Activated CD8-positive, alpha-beta T cell treated with anti-CD3 and anti-CD28 coated beads for 36 hours (primary cell): ENCODE measurements around the gene FGF16. TPM values are rescaled to one million over a fixed set of nuclear protein-coding genes. Genes with fewer than 3 reads are reported as not detected.

Experiments used
- ATAC-seq: fragments of 200-7000 bp; cut with Tn5 transposase; one replicate; pipeline ENCODE4 v1.10.0; 2021; ENCODE audit warnings: mild to moderate bottlenecking, moderate library complexity
- CTCF ChIA-PET: fragments of 350-600 bp; sonication (Branson Sonifier 250); formaldehyde crosslinking; loops from one replicate; lab custom pipeline; 2021; ENCODE audit warnings: antibody characterized with exemption; lab: Charles Lee
- POLR2A ChIA-PET: fragments of 350-600 bp; sonication (Branson Sonifier 250); formaldehyde crosslinking; loops from one replicate; lab custom pipeline; 2021; ENCODE audit warnings: antibody characterized with exemption; lab: Charles Lee
- DNase-seq: peaks from one replicate; pipeline ENCODE4 v3.0.0-alpha.2; 2020
- H3K27ac Mint-ChIP-seq: one replicate; pipeline ENCODE4 v1.8.0; 2021; ENCODE audit warnings: mild to moderate bottlenecking, mixed read lengths
- H3K27me3 Mint-ChIP-seq: one replicate; pipeline ENCODE4 v1.8.0; 2021; ENCODE audit warnings: mixed read lengths
- H3K36me3 Mint-ChIP-seq: one replicate; pipeline ENCODE4 v1.8.0; 2021; ENCODE audit warnings: low read depth, mixed read lengths
- H3K4me1 Mint-ChIP-seq: one replicate; pipeline ENCODE4 v1.8.0; 2021; ENCODE audit warnings: low read depth, mixed read lengths
- H3K4me3 Mint-ChIP-seq: one replicate; pipeline ENCODE4 v1.8.0; 2021; ENCODE audit warnings: mild to moderate bottlenecking, moderate library complexity, mixed read lengths
- H3K9me3 Mint-ChIP-seq: one replicate; pipeline ENCODE4 v1.8.0; 2021; ENCODE audit warnings: mixed read lengths
- CTCF ChIP-seq: fragments of 200-600 bp; IDR thresholded peaks from one replicate; pipeline ENCODE4 v1.8.0; 2022; ENCODE audit warnings: antibody characterized with exemption, mild to moderate bottlenecking
- intact Hi-C: fragments of 100-400 bp; cut with micrococcal nuclease; formaldehyde crosslinking; loops from one replicate; pipeline ENCODE4 v1.10.0; 2022
- total RNA-seq, 2 experiments: library from RNA; stranded (reverse); gene quantifications; one replicate each; pipeline ENCODE4 v1.2.3, GENCODE V29; 2021

FGF16 gene
- total RNA-seq, 2 experiments from 2014 or later, result not detected

DNA sequence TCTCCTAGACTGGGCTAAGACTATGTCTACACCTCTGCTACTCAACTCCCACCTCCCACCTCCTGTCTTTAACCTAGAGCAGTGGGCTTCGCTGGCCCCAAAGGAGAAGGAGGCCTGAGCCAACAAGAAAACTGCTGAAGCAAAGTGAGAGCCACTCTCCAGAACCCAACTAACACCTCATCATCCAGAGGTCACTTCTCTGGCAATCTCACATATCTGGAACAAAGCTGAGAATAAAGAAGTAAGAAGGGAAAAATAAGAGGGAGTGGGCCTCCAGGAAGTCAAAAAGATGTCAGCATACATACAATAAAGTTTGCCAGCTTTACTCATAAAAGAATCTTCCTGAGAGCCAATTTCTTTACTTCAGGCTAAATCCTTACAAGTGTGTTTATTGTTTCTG is 18.6 kb upstream of the FGF16 start:
- H3K27ac Mint-ChIP-seq, result no peak overlapping the region
- H3K4me3 Mint-ChIP-seq, result no peak overlapping the region
- intact Hi-C loops, result no loop called here
- CTCF ChIA-PET, result no interaction called here
- no peak for TF ChIP-seq CTCF
- H3K9me3 Mint-ChIP-seq, result no peaks in the 10 kb centered on the region
- ATAC-seq (no peak), DNase-seq (no peak)
- H3K27me3 Mint-ChIP-seq, result no peaks in the 10 kb centered on the region
- POLR2A ChIA-PET, result no interaction called here
- no peaks in the 10 kb centered on the region for H3K36me3 Mint-ChIP-seq
- H3K4me1 Mint-ChIP-seq, result no peaks in the 10 kb centered on the region

DNA sequence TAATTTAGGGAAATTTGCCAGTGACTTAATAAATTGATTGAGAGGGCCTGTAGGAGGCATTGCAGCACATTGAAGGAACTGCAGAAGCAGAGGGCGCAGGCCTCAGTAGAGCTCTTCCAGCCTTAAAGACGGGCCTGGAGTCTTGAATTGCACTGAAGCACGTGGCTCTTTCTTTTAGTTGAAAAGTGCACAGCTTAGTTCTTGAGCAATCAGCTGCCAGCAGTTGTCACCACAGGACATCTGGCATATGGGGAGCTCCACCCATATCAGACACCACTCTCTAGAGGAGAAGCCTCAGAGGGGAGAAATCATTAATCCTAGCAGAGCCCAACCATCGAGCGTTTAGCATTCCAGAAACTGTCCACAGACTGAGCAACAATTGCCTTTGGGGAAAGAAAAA is 16.0 kb upstream of the FGF16 start:
- POLR2A ChIA-PET, result no interaction called here
- Mint-ChIP-seq H3K4me1 (no peaks in the 10 kb centered on the region), H3K36me3 (no peaks in the 10 kb centered on the region), H3K9me3 (no peaks in the 10 kb centered on the region), H3K27ac (no peak overlapping the region), H3K4me3 (no peak overlapping the region), H3K27me3 (no peaks in the 10 kb centered on the region)
- TF ChIP-seq CTCF, result no peak
- no peak for DNase-seq
- intact Hi-C loops, result no loop called here
- CTCF ChIA-PET, result no interaction called here
- ATAC-seq, result no peak

DNA sequence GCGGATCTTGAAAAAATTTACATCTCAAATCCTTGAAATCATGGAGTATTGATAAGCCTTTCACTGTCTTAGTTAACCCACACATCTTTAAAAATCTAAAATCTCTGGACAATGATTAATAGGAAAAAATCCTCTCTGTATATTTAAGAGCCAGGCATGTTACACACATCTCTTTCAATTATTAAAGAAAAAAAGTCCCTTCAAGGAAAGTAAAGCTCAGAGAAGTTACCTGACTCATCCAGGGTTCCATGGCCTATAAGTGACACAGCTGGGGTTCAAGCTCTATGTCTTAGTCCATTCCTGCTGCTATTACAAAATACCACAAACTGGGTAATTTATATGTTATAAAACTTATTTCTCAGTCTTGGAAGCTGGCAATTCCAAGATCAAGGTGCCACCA is 14.2 kb upstream of the FGF16 start:
- Mint-ChIP-seq H3K27ac (no peak overlapping the region), H3K4me3 (no peak overlapping the region), H3K4me1 (no peaks in the 10 kb centered on the region), H3K36me3 (no peaks in the 10 kb centered on the region), H3K9me3 (no peaks in the 10 kb centered on the region), H3K27me3 (no peaks in the 10 kb centered on the region)
- ChIA-PET POLR2A (no interaction called here), CTCF (no interaction called here)
- intact Hi-C loops, result no loop called here
- TF ChIP-seq CTCF, result no peak
- DNase-seq (no peak), ATAC-seq (no peak)

DNA sequence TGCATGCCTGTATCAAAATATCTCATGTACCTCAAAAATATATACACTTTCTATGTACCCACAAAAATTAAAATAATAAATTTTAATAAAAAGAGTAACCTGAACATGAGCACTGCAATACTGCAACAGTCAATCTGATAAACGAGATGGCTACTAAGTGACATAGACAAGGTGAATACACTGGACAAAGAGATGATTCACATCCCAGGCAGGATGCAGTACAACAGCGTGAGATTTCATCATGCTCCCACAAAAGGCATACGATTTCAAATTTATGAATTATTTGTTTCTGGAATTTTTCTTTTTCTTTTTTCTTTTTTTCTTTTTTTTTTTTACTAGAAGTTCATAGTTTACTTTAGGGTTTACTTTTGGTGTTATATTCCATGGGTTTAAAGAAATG is 12.2 kb upstream of the FGF16 start:
- TF ChIP-seq CTCF, result no peak
- DNase-seq (no peak), ATAC-seq (no peak)
- ChIA-PET CTCF (no interaction called here), POLR2A (no interaction called here)
- Mint-ChIP-seq H3K9me3 (no peaks in the 10 kb centered on the region), H3K4me3 (no peak overlapping the region), H3K36me3 (no peaks in the 10 kb centered on the region), H3K27ac (no peak overlapping the region), H3K27me3 (no peaks in the 10 kb centered on the region), H3K4me1 (no peaks in the 10 kb centered on the region)
- intact Hi-C loops, result no loop called here

GRCh38 chrX:77436271-77436670 is 10.9 kb upstream of the FGF16 start:
- ChIA-PET CTCF (no interaction called here), POLR2A (no interaction called here)
- Mint-ChIP-seq H3K36me3 (no peaks in the 10 kb centered on the region), H3K4me1 (no peaks in the 10 kb centered on the region), H3K27me3 (no peaks in the 10 kb centered on the region), H3K27ac (no peak overlapping the region), H3K9me3 (no peaks in the 10 kb centered on the region), H3K4me3 (no peak overlapping the region)
- intact Hi-C loops, result no loop called here
- no peak for ATAC-seq
- no peak for TF ChIP-seq CTCF
- no peak for DNase-seq
